Activated naive CD4-positive, alpha-beta T cell treated with anti-CD3 and anti-CD28 coated beads, Interleukin-2, amount 50 U/mL, for 24 hours (primary cell): Measurements from ENCODE around the gene TRIP6.
A peak's percentile ranks its signal among the peaks of the same experiment; 100 is the strongest.

Experiments
- H3K27ac Mint-ChIP-seq: one replicate; pipeline ENCODE4 v1.8.0; 2021; ENCODE audit warnings: mild to moderate bottlenecking, mixed read lengths
- H3K27me3 Mint-ChIP-seq: one replicate; pipeline ENCODE4 v1.8.0; 2021; ENCODE audit warnings: mixed read lengths
- H3K36me3 Mint-ChIP-seq: one replicate; pipeline ENCODE4 v1.8.0; 2021; ENCODE audit warnings: mixed read lengths
- H3K4me1 Mint-ChIP-seq: one replicate; pipeline ENCODE4 v1.8.0; 2021; ENCODE audit warnings: mixed read lengths
- H3K4me3 Mint-ChIP-seq: one replicate; pipeline ENCODE4 v1.8.0; 2021; ENCODE audit warnings: mild to moderate bottlenecking, mixed read lengths
- H3K9me3 Mint-ChIP-seq: one replicate; pipeline ENCODE4 v1.8.0; 2021; ENCODE audit warnings: mixed read lengths

The TRIP6 gene

DNA sequence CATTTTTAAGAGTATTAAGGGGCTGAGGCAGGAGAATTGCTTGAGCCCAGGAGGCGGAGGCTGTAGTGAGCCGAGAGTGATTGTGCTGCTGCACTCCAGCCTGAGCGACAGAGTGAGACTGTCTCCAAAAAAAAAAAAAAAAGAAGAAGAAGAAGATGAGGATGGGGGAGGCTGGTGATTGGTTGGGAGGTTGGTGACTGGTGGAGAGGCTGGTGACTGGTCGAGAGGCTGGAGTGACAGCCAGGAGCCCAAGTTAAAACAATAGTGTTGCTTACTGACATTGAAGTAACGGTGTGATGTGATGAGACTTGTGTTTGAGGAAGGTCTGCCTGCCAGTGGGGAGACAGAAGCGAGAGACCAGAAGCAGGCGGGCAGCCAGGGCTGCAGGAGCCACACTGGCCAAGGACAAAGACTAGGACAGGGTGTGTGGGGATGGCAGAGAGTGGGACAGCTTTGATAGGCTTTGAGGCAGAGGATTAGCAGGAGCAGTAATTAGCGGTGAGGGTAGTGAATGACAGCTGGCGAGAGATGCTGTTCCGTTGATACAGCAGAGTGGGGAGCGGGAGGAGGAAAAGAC, 12.6 kb downstream of the TRIP6 start:
- Mint-ChIP-seq H3K27me3 (no peaks in the 10 kb centered on the region), H3K9me3 (no peaks in the 10 kb centered on the region), H3K27ac (peak overlapping the region; percentile 27), H3K4me3 (no peak overlapping the region), H3K36me3 (peaks cover 24% of the 10 kb centered on the region), H3K4me1 (peaks cover 47% of the 10 kb centered on the region)

DNA sequence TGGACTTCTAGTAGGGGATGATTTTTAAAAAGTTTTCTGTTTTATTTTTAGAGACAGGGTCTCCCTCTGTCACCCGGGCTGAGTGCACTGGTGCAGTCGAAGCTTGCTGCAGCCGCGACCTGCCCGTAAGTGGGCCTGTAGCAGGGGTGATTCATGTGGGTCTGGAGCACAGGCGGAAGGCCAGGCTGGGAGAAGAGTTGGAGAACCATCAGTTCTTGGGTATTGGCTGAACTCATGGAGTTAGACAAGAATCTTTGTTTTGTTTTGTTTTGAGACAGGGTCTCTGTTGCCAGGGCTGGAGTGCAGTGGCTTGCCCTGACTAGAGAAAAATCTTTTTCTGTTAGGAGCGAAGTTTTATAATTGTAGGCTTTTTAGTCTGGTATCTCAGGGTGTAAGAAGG, 13.5 kb downstream of the TRIP6 start:
- peaks cover 42% of the 10 kb centered on the region for H3K4me1 Mint-ChIP-seq
- H3K27ac Mint-ChIP-seq: peak overlapping the region; percentile 76
- H3K36me3 Mint-ChIP-seq: peaks cover 22% of the 10 kb centered on the region

DNA sequence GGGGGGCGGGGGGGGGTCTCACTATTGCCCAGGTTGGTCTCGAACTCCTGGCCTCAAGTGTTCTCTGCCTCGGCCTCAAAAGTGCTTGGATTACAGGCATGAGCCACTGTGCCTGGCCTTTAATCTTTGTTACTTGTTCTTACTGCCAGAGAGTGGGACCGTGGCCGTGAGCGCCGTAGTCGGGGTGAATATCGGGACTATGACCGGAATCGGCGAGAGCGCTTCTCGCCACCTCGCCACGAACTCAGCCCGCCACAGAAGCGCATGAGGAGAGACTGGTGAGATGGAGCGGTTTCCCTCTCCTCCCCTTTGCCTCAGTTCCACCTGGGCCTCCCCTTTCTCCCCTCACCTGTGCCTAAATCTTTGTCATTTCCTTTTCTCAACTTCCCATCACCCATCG, 13.9 kb downstream of the TRIP6 start:
- Mint-ChIP-seq H3K27ac (no peak overlapping the region), H3K4me1 (peaks cover 39% of the 10 kb centered on the region), H3K4me3 (no peak overlapping the region), H3K27me3 (no peaks in the 10 kb centered on the region), H3K9me3 (no peaks in the 10 kb centered on the region), H3K36me3 (peaks cover 25% of the 10 kb centered on the region)

More for the DNA sequence above, 13.5 kb downstream of the TRIP6 start:
- H3K27me3 Mint-ChIP-seq: no peaks in the 10 kb centered on the region
- H3K4me3 Mint-ChIP-seq: no peak overlapping the region
- no peaks in the 10 kb centered on the region for H3K9me3 Mint-ChIP-seq

DNA sequence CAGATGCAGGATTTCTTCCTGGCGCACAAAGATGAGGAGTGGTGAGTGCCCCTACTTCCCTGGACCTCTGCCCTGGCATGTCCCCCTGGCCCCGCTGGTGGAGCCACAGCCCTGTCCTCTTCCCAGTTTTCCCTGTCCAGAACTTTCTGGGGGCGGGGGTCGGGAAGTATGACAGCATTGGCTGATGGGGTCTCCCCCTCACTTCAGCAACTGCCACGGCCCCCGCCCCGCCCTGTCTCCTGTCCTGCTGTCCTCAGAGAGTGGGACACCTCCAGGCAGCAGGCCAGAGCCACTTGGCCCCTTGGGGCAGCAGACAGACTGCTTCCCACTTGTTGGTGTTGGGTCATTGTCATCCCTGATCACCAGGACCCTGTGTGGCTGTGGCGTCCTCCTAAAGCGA, 15.0 kb downstream of the TRIP6 start:
- H3K4me3 Mint-ChIP-seq: no peak overlapping the region
- no peaks in the 10 kb centered on the region for H3K9me3 Mint-ChIP-seq
- peaks cover 40% of the 10 kb centered on the region for H3K4me1 Mint-ChIP-seq
- no peaks in the 10 kb centered on the region for H3K27me3 Mint-ChIP-seq
- peaks cover 31% of the 10 kb centered on the region for H3K36me3 Mint-ChIP-seq
- no peak overlapping the region for H3K27ac Mint-ChIP-seq

DNA sequence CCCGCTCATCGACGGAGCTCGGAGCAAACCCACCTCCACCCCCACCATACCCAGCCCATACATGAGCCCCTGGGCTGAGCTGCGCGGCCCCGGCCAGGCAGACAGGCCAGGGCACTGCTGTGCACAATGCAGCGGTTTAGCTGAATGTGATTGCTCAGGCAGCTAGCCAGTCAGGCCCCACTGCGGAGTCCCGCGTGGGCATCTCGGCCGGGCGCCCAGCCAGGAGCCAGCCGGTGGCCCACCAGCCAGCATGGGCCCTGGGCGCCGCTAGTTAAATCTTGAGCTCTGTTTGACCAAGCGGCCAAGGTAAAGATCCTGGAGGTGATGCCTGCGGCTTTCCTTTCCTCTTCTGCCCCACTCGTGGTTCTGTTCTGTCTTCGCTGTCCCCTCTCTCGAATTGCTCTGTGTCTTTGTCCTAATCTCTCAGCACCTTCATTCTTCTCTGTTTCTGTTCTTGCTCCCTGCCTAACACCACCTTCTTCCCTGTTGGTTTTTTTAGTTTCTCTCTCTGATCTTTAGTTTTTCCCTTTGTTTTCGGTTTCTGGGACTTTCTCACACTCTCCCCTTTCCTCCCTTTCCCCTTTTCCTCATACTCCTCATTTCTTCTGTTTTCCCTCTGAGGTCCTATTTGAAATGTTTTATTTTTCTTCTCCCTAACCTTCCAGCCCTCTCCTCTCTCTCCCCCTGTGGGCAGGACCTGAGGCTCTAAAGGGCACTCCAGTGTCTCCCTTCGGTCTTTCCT, 15.8 kb downstream of the TRIP6 start:
- Mint-ChIP-seq H3K4me3 (no peak overlapping the region), H3K4me1 (peaks cover 42% of the 10 kb centered on the region), H3K27me3 (no peaks in the 10 kb centered on the region), H3K36me3 (peaks cover 37% of the 10 kb centered on the region), H3K27ac (peak overlapping the region; percentile 2), H3K9me3 (no peaks in the 10 kb centered on the region)

DNA sequence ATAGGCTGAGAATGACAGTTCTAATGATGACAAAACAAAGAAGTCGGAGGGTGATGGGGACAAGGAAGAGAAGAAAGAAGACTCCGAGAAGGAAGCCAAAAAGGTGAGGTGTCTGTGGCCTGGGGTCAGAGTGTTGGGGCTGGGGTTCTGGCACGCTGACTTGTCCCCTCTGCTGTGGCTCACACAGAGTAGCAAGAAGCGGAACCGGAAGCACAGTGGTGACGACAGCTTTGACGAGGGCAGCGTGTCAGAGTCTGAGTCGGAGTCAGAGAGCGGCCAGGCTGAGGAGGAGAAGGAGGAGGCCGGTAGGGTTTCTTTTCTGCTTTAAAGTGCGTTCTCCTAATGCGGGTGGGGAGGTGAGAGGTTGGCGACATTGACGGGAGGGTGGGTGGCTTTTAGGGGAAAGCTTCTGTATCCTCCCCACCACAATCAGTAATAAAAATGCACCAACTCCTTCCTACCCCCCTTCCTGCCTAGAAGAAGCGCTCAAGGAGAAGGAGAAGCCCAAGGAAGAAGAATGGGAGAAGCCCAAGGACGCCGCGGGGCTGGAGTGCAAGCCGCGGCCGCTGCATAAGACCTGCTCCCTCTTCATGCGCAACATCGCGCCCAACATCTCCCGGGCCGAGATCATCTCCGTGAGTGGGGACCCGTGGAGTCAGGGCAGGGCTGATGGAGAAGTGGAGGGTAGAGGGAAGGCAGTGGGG, 17.7 kb downstream of the TRIP6 start:
- Mint-ChIP-seq H3K4me1 (peaks cover 32% of the 10 kb centered on the region), H3K4me3 (no peak overlapping the region), H3K9me3 (no peaks in the 10 kb centered on the region), H3K36me3 (peaks cover 38% of the 10 kb centered on the region), H3K27me3 (no peaks in the 10 kb centered on the region), H3K27ac (no peak overlapping the region)

DNA sequence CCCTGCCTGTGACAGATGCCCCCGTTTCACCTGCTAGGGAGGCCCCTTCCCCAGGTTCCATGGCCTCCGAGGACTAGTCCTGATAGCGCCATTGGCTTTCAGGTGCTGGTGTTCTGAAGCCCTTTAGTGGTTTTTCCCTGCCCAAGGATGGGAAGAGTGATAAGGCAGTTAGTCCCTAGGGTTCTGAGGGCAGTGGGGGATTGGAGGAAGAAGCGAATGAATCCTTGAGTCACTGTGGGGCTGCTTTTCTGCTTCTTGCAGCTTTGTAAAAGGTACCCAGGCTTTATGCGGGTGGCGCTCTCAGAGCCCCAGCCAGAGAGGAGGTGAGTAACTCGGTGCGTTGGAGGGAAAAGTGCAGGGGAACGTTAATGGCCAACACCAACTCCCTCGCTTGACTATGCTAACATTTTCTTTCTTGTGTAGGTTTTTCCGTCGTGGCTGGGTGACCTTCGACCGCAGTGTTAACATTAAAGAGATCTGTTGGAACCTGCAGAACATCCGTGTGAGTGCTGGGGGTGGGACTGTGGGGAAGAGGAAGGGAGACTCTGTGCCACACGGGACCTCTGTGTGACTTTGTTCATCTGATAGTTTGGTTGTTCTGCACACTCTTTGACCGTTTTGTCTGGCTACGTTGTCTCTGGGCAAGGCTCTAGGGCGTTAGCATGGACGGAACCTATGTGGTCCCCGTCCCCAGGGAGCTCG, 18.4 kb downstream of the TRIP6 start:
- Mint-ChIP-seq H3K27me3 (no peaks in the 10 kb centered on the region), H3K27ac (peak overlapping the region; percentile 55), H3K36me3 (peaks cover 36% of the 10 kb centered on the region), H3K4me1 (peaks cover 32% of the 10 kb centered on the region), H3K9me3 (no peaks in the 10 kb centered on the region), H3K4me3 (peak overlapping the region; percentile 8)

DNA sequence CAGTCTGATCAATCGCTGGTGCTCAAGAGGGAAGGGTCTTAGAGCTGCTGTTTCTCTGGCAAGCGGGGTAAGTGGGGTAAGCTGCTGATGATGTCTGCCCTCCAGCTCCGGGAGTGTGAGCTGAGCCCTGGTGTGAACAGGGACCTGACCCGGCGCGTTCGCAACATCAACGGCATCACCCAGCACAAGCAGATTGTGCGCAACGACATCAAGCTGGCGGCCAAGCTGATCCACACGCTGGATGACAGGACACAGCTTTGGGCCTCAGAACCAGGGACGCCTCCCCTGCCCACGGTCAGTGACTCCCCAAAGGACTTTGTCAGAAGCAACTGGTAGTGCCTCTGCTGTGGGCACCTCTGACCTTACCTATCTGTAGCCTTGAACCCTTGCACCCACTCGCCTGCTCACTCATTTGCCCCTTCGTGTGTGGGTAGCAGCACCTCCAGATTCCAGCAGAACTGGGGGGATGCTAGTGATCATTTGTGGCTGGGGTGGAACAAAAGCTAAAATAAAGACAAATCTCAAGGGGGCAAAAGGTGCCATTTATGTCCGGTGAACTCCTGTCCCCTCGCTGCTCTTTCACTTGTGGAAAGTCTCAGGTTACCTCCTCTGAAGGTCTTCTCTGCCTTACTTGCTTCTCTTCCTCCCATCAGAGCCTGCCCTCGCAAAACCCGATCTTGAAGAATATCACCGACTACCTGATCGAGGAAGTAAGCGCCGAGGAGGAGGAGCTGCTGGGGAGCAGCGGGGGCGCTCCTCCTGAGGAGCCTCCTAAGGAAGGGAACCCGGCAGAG, 19.2 kb downstream of the TRIP6 start:
- Mint-ChIP-seq H3K9me3 (no peaks in the 10 kb centered on the region), H3K27ac (no peak overlapping the region), H3K4me1 (peaks cover 33% of the 10 kb centered on the region), H3K4me3 (peak overlapping the region; percentile 47), H3K36me3 (peaks cover 34% of the 10 kb centered on the region), H3K27me3 (peaks cover under 1% of the 10 kb centered on the region)

DNA sequence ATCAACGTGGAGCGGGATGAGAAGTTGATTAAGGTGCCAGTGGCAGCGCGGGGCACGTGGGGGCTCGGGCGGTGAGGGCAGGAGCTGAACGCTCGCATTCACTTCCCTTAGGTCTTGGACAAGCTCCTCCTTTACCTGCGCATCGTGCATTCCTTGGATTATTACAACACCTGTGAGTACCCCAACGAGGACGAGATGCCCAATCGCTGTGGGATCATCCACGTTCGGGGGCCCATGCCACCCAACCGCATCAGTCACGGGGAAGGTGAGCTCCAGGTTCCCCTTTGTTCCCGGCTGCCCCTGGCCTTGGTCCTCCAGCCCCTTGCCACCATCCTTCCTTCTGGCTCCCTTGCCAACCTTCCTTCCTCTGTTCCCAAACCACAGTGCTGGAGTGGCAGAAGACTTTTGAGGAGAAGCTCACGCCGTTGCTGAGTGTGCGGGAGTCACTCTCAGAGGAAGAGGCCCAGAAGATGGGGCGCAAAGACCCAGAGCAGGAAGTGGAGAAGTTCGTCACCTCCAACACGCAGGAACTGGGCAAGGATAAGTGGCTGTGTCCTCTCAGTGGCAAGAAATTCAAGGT, 19.8 kb downstream of the TRIP6 start:
- peak overlapping the region; percentile 93 for H3K27ac Mint-ChIP-seq
- H3K4me3 Mint-ChIP-seq: peak overlapping the region; percentile 89
- no peaks in the 10 kb centered on the region for H3K9me3 Mint-ChIP-seq
- peaks cover 6% of the 10 kb centered on the region for H3K27me3 Mint-ChIP-seq
- peaks cover 34% of the 10 kb centered on the region for H3K36me3 Mint-ChIP-seq
- H3K4me1 Mint-ChIP-seq: peaks cover 37% of the 10 kb centered on the region

DNA sequence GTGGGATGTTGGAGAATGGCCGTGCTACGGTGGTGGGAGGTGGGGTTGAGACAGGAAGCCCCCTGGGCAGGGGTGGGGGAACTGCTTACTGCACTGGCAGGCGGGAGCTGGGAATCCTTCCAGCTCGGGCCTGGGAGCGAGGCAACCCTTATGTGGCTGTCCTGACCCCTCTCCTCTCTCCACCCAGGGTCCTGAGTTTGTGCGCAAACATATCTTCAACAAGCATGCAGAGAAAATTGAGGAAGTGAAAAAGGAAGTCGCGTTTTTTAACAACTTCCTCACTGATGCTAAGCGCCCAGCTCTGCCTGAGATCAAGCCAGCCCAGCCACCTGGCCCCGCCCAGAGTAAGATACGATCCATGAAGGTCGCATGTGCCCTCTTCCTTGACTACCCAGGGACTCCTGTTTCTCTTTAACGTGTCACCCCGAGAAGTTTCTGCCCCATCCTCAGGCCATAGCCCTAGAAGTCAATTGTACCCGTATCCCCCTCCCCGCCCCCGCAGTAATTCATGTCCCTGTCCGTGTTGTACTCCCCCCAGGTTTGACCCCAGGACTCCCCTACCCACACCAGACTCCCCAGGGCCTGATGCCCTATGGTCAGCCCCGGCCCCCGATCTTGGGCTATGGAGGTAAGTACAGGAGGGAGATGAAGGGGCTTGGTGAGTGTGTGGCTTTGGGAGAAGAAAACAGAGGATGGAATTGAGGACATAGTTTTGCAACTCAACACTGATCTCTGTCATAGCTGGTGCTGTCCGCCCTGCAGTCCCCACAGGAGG, 20.5 kb downstream of the TRIP6 start:
- peaks cover 34% of the 10 kb centered on the region for H3K36me3 Mint-ChIP-seq
- peak overlapping the region; percentile 89 for H3K4me3 Mint-ChIP-seq
- peaks cover 37% of the 10 kb centered on the region for H3K4me1 Mint-ChIP-seq
- H3K27me3 Mint-ChIP-seq: peaks cover 11% of the 10 kb centered on the region
- H3K27ac Mint-ChIP-seq: peak overlapping the region; percentile 93
- no peaks in the 10 kb centered on the region for H3K9me3 Mint-ChIP-seq

DNA sequence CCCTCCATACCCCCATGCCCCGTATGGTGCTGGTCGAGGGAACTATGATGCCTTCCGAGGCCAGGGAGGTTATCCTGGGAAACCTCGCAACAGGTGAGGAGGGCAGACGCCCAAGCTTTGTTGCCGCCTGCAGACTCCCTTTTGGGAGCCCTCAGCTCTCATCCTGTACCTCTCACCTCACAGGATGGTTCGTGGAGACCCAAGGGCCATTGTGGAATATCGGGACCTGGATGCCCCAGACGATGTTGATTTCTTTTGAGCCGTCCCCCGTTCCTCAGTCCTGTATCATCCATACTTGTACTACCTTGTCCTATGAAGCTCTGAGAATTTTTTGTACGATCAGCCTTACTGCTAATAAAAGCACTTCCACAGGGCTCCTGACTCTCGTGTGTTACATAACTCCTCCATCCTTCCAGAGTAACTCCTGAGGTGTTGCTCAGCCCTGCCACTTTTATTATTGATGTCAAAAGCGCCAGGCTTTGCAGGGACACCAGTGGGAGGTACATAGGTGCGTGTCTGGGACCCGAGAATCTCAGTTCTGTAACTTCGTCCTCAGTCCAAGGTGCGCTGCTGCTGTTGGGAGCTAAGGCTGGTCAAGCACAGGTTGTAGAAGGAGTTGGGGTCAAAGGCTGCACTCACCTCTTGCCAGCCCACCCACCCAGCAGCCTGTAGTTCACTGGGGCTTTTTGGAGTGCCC, 21.3 kb downstream of the TRIP6 start:
- H3K9me3 Mint-ChIP-seq: no peaks in the 10 kb centered on the region
- peaks cover 14% of the 10 kb centered on the region for H3K27me3 Mint-ChIP-seq
- peaks cover 37% of the 10 kb centered on the region for H3K4me1 Mint-ChIP-seq
- H3K27ac Mint-ChIP-seq: peak overlapping the region; percentile 93
- H3K36me3 Mint-ChIP-seq: peaks cover 29% of the 10 kb centered on the region
- H3K4me3 Mint-ChIP-seq: peak overlapping the region; percentile 89

DNA sequence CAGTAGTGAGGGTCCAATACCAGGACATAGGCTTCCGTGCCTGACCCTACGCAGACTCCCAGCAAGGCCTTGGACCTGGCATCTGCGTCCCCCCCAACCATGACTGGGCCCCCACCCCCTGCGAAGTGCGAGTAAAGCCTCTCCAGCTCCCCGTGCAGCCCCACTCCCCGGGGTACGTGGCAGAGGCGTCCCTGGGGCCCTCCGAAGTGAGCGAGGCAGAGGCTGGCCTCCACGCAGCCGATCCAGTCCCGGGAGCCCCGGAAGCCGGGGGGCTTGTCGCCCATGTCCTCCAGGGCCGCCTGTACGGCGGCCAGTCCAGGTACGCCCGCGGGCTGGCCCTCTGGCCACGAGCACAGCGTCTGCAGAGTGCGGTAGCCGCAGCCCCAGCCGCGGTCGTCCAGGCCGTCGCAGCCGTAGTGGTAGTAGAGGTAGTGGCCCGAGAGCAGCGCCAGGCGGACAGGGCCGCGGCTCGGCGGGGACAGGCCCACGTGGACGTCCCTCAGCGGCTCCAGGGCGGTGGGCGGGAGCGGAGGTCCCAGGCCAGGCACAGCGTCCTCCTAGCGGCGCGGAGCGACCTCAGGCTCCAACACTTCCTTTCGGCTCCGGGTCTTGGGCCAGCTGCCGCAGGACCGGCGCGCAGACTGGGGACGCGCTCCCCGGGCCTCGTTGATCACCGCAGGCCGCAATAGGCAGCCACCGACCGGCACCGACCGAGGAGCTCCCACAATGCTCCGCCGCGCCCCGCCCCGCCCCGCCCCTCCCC, 22.0 kb downstream of the TRIP6 start, which contains the start of gene UFSP1:
Gene UFSP1 (minus strand): TSS at position 728 of the 763 bp plus-strand sequence. CDS start 444 bp downstream, at position 284.
- no peaks in the 10 kb centered on the region for H3K9me3 Mint-ChIP-seq
- H3K27me3 Mint-ChIP-seq: peaks cover 15% of the 10 kb centered on the region
- peak within 1 kb of the TSS; percentile 89 for H3K4me3 Mint-ChIP-seq
- H3K36me3 Mint-ChIP-seq: peaks cover 29% of the 10 kb centered on the region
- H3K27ac Mint-ChIP-seq: peak within 1 kb of the TSS; percentile 93
- peaks cover 37% of the 10 kb centered on the region for H3K4me1 Mint-ChIP-seq
